ENCODE data around the gene MORC4. TPM values are rescaled to one million over a fixed set of nuclear protein-coding genes. Genes with fewer than 3 reads are reported as not detected.

The MORC4 gene
- total RNA-seq, 2 donors from 2014 or later = 6.6 to 8.4 TPM

GRCh38 chrX:106963111-106963510, 36.9 kb downstream of the MORC4 start:
- H3K27ac Mint-ChIP-seq = no peak overlapping the region
- H3K9me3 Mint-ChIP-seq = no peaks in the 10 kb centered on the region
- ATAC-seq = no peak
- peaks cover 8 to 20% of the 10 kb centered on the region in 2 donors for H3K36me3 Mint-ChIP-seq
- no peak for DNase-seq (ENCODE audit: low spot score in 2 of 2)

- DNase-seq (ENCODE audit: low spot score in 2 of 2) = no peak
- no peaks in the 10 kb centered on the region for H3K9me3 Mint-ChIP-seq
- no peak overlapping the region for H3K27ac Mint-ChIP-seq
- no peak for ATAC-seq
- H3K36me3 Mint-ChIP-seq = peaks cover 0 to 6% of the 10 kb centered on the region in 2 donors
These were observed 40.1 kb downstream of the MORC4 start for GRCh38 chrX:106959901-106960300.

GRCh38 chrX:106957856-106958255, 42.2 kb downstream of the MORC4 start:
- H3K9me3 Mint-ChIP-seq = no peaks in the 10 kb centered on the region
- no peak overlapping the region for H3K27ac Mint-ChIP-seq
- no peak for DNase-seq (ENCODE audit: low spot score in 2 of 2)
- no peak for ATAC-seq
- no peaks in the 10 kb centered on the region for H3K36me3 Mint-ChIP-seq

GRCh38 chrX:106955004-106955772, 44.8 kb downstream of the MORC4 start:
- no peak for DNase-seq (ENCODE audit: low spot score in 2 of 2)
- no peak for ATAC-seq
- no peak overlapping the region for H3K27ac Mint-ChIP-seq
- H3K9me3 Mint-ChIP-seq = no peaks in the 10 kb centered on the region
- H3K36me3 Mint-ChIP-seq = no peaks in the 10 kb centered on the region

GRCh38 chrX:106954041-106954440, 46.0 kb downstream of the MORC4 start:
- Mint-ChIP-seq H3K9me3 (no peaks in the 10 kb centered on the region), H3K36me3 (no peaks in the 10 kb centered on the region)
- ATAC-seq = no peak

GRCh38 chrX:106952988-106953387, 47.0 kb downstream of the MORC4 start:
- no peaks in the 10 kb centered on the region for H3K9me3 Mint-ChIP-seq
- H3K36me3 Mint-ChIP-seq = no peaks in the 10 kb centered on the region
- DNase-seq (ENCODE audit: low spot score in 2 of 2) (no peak), ATAC-seq (no peak)
- no peak overlapping the region for H3K27ac Mint-ChIP-seq

More at GRCh38 chrX:106954041-106954440, 46.0 kb downstream of the MORC4 start:
- DNase-seq (ENCODE audit: low spot score in 2 of 2) = no peak
- H3K27ac Mint-ChIP-seq = no peak overlapping the region

GRCh38 chrX:106952538-106952937, 47.5 kb downstream of the MORC4 start:
- no peaks in the 10 kb centered on the region for H3K9me3 Mint-ChIP-seq
- ATAC-seq (no peak), DNase-seq (ENCODE audit: low spot score in 2 of 2) (no peak)
- no peak overlapping the region for H3K27ac Mint-ChIP-seq
- no peaks in the 10 kb centered on the region for H3K36me3 Mint-ChIP-seq

- DNase-seq (ENCODE audit: low spot score in 2 of 2) (no peak), ATAC-seq (no peak)
- H3K36me3 Mint-ChIP-seq = no peaks in the 10 kb centered on the region
- H3K9me3 Mint-ChIP-seq = no peaks in the 10 kb centered on the region
- no peak overlapping the region for H3K27ac Mint-ChIP-seq
These were observed 47.9 kb downstream of the MORC4 start for GRCh38 chrX:106952089-106952488.

- DNase-seq (ENCODE audit: low spot score in 2 of 2) = no peak
- ATAC-seq = no peak
- H3K27ac Mint-ChIP-seq = no peak overlapping the region
- no peaks in the 10 kb centered on the region for H3K9me3 Mint-ChIP-seq
- no peaks in the 10 kb centered on the region for H3K36me3 Mint-ChIP-seq
These were observed 48.8 kb downstream of the MORC4 start for GRCh38 chrX:106951230-106951629.

- ATAC-seq = no peak
- no peaks in the 10 kb centered on the region for H3K9me3 Mint-ChIP-seq
- H3K27ac Mint-ChIP-seq = no peak overlapping the region
- no peak for DNase-seq (ENCODE audit: low spot score in 2 of 2)
- no peaks in the 10 kb centered on the region for H3K36me3 Mint-ChIP-seq
These were observed 49.6 kb downstream of the MORC4 start for GRCh38 chrX:106950381-106950780.

GRCh38 chrX:106949366-106949765, 50.6 kb downstream of the MORC4 start:
- DNase-seq (ENCODE audit: low spot score in 2 of 2) = no peak
- ATAC-seq = no peak
- H3K27ac Mint-ChIP-seq = no peak overlapping the region
- H3K36me3 Mint-ChIP-seq = no peaks in the 10 kb centered on the region
- no peaks in the 10 kb centered on the region for H3K9me3 Mint-ChIP-seq

GRCh38 chrX:106948641-106949040, 51.4 kb downstream of the MORC4 start:
- H3K27ac Mint-ChIP-seq = no peak overlapping the region

GRCh38 chrX:106946464-106946863, 53.5 kb downstream of the MORC4 start:
- Mint-ChIP-seq H3K27ac (no peak overlapping the region), H3K9me3 (no peaks in the 10 kb centered on the region), H3K36me3 (peaks cover 0 to 12% of the 10 kb centered on the region in 2 donors)
- DNase-seq (ENCODE audit: low spot score in 2 of 2) (no peak), ATAC-seq (no peak)

More at GRCh38 chrX:106948641-106949040, 51.4 kb downstream of the MORC4 start:
- ATAC-seq = no peak
- no peaks in the 10 kb centered on the region for H3K36me3 Mint-ChIP-seq
- H3K9me3 Mint-ChIP-seq = no peaks in the 10 kb centered on the region
- no peak for DNase-seq (ENCODE audit: low spot score in 2 of 2)

GRCh38 chrX:106940068-106940467, 59.9 kb downstream of the MORC4 start:
- ATAC-seq = no peak
- Mint-ChIP-seq H3K36me3 (peaks cover 0 to 12% of the 10 kb centered on the region in 2 donors), H3K27ac (no peak overlapping the region), H3K9me3 (no peaks in the 10 kb centered on the region)
- no peak for DNase-seq (ENCODE audit: low spot score in 2 of 2)

- ATAC-seq (no peak), DNase-seq (ENCODE audit: low spot score in 2 of 2) (no peak)
- H3K9me3 Mint-ChIP-seq = no peaks in the 10 kb centered on the region
- H3K27ac Mint-ChIP-seq = no peak overlapping the region
- peaks cover 0 to 12% of the 10 kb centered on the region in 2 donors for H3K36me3 Mint-ChIP-seq
These were observed 60.4 kb downstream of the MORC4 start for GRCh38 chrX:106939566-106939965.

- ATAC-seq (no peak), DNase-seq (ENCODE audit: low spot score in 2 of 2) (no peak)
- no peak overlapping the region for H3K27ac Mint-ChIP-seq
- no peaks in the 10 kb centered on the region for H3K36me3 Mint-ChIP-seq
- no peaks in the 10 kb centered on the region for H3K9me3 Mint-ChIP-seq
These were observed 63.8 kb downstream of the MORC4 start for GRCh38 chrX:106936246-106936645.

- DNase-seq (ENCODE audit: low spot score in 2 of 2) (no peak), ATAC-seq (no peak)
- no peaks in the 10 kb centered on the region for H3K9me3 Mint-ChIP-seq
- no peak overlapping the region for H3K27ac Mint-ChIP-seq
- H3K36me3 Mint-ChIP-seq = no peaks in the 10 kb centered on the region
These were observed 64.8 kb downstream of the MORC4 start for GRCh38 chrX:106935175-106935574.

- DNase-seq (ENCODE audit: low spot score in 2 of 2) = no peak
- no peak for ATAC-seq
- Mint-ChIP-seq H3K36me3 (no peaks in the 10 kb centered on the region), H3K27ac (no peak overlapping the region), H3K9me3 (no peaks in the 10 kb centered on the region)
These were observed 66.5 kb downstream of the MORC4 start for GRCh38 chrX:106933538-106933961.
